ENCODE data around the gene DYNC2I2.
A peak's percentile ranks its signal among the peaks of the same experiment; 100 is the strongest.
"Not testable (repeated sequence)": the region's sequence is repeated elsewhere in the genome, so short reads cannot be mapped to it uniquely, and the experiment has no call there.

Gene DYNC2I2

GRCh38 chr9:128685636-128686489 is 29.2 kb upstream of the DYNC2I2 start:
- DNase-seq = no peak

GRCh38 chr9:128684325-128685199 is 27.9 kb upstream of the DYNC2I2 start:
- DNase-seq = peak; percentile 75

DNA sequence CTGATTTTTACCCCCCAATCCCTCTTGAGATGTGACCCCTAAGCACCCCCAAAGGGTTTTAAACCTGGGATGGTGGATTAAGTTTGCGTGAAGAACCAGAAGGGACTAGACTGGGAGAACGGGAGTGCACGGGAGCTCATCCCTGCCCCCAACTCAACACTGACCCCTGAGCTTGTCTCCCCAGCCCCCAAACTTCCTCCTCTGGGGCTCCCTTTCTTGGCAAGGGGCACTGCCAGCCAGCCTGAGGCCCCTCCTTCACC is 27.3 kb upstream of the DYNC2I2 start:
- no peak for DNase-seq

DNA sequence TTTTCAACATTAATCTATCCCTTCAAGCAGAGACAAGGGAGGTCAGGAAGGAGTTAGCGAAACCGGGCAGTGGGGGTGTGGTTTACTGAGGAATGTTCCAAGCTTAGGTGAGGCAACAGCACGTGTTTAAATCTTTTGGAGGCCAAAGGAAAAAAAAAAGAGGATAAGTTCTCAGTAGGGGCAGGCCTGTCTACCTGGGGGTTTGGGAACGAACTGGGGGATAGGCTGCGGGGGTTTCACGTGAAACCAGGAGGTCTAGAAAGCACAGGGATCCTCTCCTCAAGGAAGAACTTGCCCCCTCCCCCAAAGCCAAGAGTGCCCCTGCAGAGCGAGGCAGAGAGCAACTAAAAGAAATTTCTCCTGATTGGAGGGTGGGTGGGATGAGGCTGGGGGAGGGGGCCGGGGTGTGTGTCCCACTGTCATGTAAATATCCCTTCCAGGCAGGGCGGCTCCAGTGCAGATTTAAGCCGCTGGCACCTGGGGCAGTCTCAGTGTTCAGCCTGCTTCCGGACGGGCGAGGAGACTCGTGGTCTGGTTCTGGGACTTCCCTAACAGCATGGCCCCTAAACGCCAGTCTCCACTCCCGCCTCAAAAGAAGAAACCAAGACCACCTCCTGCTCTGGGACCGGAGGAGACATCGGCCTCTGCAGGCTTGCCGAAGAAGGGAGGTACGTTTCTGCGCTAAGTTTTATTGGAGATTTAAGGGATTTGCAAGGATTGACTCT is 26.9 kb upstream of the DYNC2I2 start:
- peak; percentile 55 for DNase-seq

DNA sequence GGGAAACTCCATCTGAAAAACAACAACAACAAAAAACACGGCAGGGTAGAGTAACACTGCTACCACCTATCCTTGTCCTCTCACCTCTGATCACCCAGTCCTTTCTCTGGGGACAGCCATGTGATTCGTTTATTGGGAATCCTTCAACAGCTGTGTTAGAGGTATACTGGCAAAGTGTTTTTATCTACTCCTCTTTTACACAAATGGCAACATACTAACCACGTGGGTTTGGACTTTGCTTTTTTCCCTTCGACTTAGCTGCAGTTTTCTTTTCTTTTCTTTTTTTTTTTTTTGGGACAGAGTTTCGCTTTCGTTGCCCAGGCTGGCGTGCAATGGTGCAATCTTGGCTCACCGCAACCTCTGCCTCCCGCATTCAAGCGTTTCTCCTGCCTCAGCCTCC is 21.1 kb upstream of the DYNC2I2 start:
- no peak for DNase-seq

- DNase-seq = no peak
Measured at GRCh38 chr9:128675382-128675781, 18.7 kb upstream of the DYNC2I2 start.

DNA sequence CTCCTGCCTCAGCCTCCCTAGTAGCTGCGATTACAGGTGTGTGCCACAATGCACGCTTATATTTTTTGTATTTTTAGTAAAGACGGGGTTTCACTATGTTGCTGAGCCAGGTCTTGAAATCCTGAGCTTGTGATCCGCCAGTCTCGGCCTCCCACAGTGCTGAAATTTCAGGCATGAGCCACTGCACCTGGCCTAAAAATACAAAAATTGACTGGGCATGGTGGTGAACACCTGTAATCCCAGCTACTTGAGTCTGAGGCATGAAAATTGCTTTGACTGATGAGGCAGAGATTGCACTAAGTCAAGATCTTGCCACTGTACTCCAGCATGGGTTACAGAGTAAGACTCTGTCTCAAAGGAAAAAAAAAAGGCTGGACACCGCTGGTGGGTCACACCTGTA is 13.1 kb upstream of the DYNC2I2 start:
- no peak for DNase-seq

DNA sequence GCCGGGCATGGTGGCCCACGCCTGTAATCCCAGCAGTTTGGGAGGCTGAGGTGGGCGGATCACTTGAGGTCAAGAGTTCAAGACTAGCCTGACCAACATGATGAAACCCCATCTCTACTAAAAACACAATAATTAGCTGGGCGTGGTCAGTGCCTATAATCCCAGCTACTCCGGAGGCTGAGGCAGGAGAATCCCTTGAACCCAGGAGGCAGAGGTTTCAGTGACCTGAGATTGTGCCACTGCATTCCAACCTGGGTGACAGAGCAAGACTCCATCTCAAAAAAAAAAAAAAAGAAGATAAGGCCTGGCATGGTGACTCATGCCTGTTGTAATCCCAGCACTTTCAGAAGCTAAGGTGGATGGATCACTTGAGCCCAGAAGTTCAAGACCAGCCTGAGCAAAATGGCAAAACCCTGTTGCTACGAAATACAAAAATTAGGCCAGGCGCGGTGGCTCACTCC is 9.9 kb upstream of the DYNC2I2 start:
- not testable (repeated sequence) for DNase-seq

DNA sequence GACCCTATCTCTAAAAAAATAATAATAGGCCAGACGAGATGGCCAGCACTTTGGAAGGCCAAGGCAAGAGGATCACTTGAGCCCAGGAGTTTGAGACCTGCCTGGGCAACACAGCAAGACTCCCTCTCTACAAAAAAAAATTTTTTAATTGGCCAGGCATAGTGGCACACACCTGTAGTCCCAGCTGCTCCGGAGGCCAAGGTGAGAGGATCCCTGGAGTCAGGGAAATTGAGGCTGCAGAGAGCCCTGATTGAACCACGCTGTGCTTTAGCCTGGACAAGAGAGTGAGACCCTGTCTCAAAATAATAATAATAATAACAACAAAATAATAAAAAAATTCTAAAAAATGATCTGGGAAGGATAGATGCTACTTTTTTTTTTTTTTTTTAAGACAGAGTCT is 1.1 kb upstream of the DYNC2I2 start:
- no peak for DNase-seq

DNA sequence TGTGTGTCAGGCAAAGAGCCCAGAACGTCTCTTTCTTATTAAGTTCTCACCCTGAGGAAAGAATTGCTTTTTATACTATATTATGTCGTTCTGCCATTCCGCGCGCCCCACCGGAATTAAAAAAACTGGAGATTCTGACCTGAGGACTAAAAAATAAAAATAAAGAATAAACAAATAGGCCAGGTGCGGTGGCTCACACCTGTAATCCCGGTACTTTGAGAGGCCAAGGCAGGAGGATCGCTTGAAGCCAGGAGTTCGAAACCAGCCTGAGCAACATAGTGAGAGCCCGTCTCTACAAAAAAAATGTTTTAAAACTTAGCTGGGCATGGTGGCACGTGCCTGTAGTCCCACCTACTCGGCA is 677 bp upstream of the DYNC2I2 start:
- no peak for DNase-seq

DNA sequence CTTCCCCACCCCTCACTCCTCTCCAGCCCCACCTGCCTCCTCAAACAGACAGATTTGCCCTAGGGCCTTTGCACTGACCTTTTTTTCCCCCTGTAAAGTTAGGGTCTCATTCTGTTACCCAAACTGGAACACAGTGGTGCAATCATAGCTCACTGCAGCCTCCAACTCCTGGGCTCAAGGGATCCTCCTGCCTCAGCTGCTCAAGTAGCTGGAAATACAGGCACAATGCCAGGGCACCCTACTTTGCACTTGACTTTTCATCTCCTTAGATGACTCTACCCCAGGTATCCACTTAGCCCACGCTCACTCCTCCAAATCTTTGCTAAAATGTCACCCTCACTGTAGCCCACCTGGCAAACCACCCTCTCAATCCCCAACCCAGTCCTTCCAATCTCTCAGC is 2.2 kb downstream of the DYNC2I2 start:
- DNase-seq = no peak

GRCh38 chr9:128653908-128654307 is 2.7 kb downstream of the DYNC2I2 start:
- no peak for DNase-seq

DNA sequence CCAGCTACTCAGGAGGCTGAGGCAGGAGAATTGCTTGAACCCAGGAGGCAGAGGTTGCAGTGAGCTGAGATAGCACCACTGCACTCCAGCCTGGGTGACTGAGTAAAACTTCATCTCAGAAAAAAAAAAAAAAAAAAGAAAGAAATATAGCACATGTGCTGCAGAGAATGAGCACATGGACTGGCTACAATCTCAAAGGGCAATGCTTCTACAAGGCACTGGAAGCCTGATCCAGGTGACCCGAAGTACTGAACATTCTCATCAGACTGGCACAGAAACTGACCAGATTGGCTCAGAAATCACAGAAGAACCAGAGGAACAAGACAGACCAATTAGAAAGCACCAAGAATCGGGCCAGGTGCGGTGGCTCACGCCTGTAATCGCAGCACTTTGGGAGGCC is 4.8 kb downstream of the DYNC2I2 start:
- DNase-seq = no peak

DNA sequence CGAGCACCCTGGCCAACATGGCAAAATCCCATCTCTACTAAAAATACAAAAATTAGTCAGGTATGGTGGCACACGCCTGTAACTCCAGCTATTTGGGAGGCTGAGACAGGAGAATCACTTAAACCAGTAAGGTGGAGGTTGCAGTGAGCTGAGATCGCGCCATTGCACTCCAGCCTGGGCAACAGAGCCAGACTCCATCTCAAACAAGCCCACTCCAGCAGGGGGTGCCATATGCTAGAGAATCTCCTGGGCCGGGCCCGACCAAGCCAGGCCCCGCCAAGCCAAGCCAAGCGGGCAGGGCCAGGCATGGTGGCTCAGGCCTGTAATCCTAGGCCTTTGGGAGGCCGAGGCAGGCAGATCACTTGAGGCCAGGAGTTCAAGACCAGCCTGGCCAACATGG is 8.4 kb downstream of the DYNC2I2 start:
- DNase-seq = not testable (repeated sequence)

GRCh38 chr9:128643519-128644300 is 12.9 kb downstream of the DYNC2I2 start:
- DNase-seq = no peak

GRCh38 chr9:128642675-128643245 is 13.9 kb downstream of the DYNC2I2 start:
- no peak for DNase-seq

- no peak for DNase-seq
Measured at GRCh38 chr9:128640603-128641002, 16.0 kb downstream of the DYNC2I2 start.

- DNase-seq = no peak
Measured at GRCh38 chr9:128638580-128638979, 18.1 kb downstream of the DYNC2I2 start.

DNA sequence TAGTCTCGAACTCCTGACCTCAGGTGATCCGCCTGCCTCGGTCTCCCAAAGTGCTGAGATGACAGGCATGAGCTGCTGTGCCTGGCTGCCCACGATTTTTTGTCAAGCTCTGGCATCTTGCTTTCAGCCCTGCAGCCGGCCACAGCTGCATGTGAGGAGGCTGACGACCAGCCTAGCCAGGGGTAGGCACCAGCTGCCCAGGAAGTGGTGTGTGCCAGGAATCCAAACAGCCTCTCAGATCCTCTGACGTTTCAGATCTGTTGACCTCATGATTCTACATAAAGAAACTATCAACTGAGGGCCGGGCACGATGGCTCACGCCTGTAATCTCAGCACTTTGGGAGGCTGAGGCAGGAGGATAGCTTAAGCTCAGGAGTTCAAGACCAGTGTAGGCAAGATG is 19.0 kb downstream of the DYNC2I2 start:
- no peak for DNase-seq

- DNase-seq = no peak
Measured at GRCh38 chr9:128636556-128637530, 19.8 kb downstream of the DYNC2I2 start.

- no peak for DNase-seq
Measured at GRCh38 chr9:128636024-128636390, 20.6 kb downstream of the DYNC2I2 start.
